Heart right ventricle (tissue), 16 donors: Measurements from ENCODE around the gene ENGASE. TPM values are rescaled to one million over a fixed set of nuclear protein-coding genes. Genes with fewer than 3 reads are reported as not detected.

Source experiments
- ATAC-seq, 8 donors: fragments of 200-7000 bp; cut with Tn5 transposase; one replicate each; pipeline ENCODE4 v1.9.1; 2020; ENCODE audit warnings: mild to moderate bottlenecking in 8 of 8, moderate library complexity in 8 of 8, moderate number of reproducible peaks in 1 of 8
- DNase-seq, 2 donors: peaks; one replicate each; pipeline ENCODE4 v3.0.0-alpha.2; 2020
- H3K27ac ChIP-seq, 10 donors: fragments of 200-600 bp; sonication (generic) in 2 of 10; one replicate each; pipeline versions ENCODE4 v1.5.0 to v1.8.0; 2020 to 2022; ENCODE audit warnings: mild to moderate bottlenecking in 3 of 10
- H3K27me3 ChIP-seq, 7 donors: fragments of 200-600 bp; one replicate each; pipeline ENCODE4 v1.8.0; 2021 to 2022; ENCODE audit warnings: mild to moderate bottlenecking in 2 of 7
- H3K36me3 ChIP-seq, 9 donors: fragments of 200-600 bp; sonication (generic) in 1 of 9; one replicate each; pipeline versions ENCODE4 v1.5.0 to v1.8.0; 2020 to 2022; ENCODE audit warnings: mild to moderate bottlenecking in 2 of 9
- H3K4me1 ChIP-seq, 9 donors: fragments of 200-600 bp; sonication (generic) in 1 of 9; one replicate each; pipeline versions ENCODE4 v1.5.0 to v1.8.0; 2020 to 2022; ENCODE audit warnings: mild to moderate bottlenecking in 4 of 9
- H3K4me3 ChIP-seq, 10 donors: fragments of 200-600 bp; sonication (generic) in 2 of 10; one replicate each; pipeline versions ENCODE4 v1.5.0 to v1.8.0; 2020 to 2022; ENCODE audit warnings: mild to moderate bottlenecking in 7 of 10, moderate library complexity in 2 of 10
- H3K9me3 ChIP-seq, 11 donors: fragments of 200-600 bp in 10 of 11; sonication (generic) in 2 of 11; one replicate each; pipeline versions ENCODE4 v1.5.0 to v1.8.0; 2013 to 2022; ENCODE audit warnings: mild to moderate bottlenecking in 2 of 11, control low read depth in 1 of 11, moderate library complexity in 1 of 11
- WGBS, 2 donors: extraction: QIAGEN DNeasy Blood & Tissue Kit; methylation state at CpG; one replicate each; pipeline ENCODE4 v1.1.7; 2013; ENCODE audit warnings: inconsistent platforms in 1 of 2; 5-methylcytosine and 5-hydroxymethylcytosine counted together
- intact Hi-C, 10 donors: fragments of 100-400 bp; cut with DNase I; formaldehyde crosslinking; loops; one replicate each; pipeline versions ENCODE4 v1.11.1 to v1.14.2; 2022
- polyA plus RNA-seq, 2 donors: library from polyadenylated mRNA; stranded (reverse); fragments of 200-250 nt; gene quantifications; one replicate each; pipeline ENCODE4 v1.2.3, GENCODE V29; 2013
- total RNA-seq, 10 donors: library from RNA; stranded (reverse); fragmentation: NEBNext Ultra II Directional in 3 of 10; extraction: Animal tissue kit (Norgen Biotek cat#: 25700) in 3 of 10; gene quantifications; one replicate each; pipeline versions ENCODE4 v1.2.1 to v1.2.4, GENCODE V29; 2021 to 2023
- TF ChIP-seq, protein P1 (sequence below), 9 donors: fragments of 200-600 bp; sonication (generic) in 2 of 9; IDR thresholded peaks; one replicate each; pipeline versions ENCODE4 v1.5.0 to v1.8.0; 2021 to 2022; ENCODE audit warnings: antibody characterized with exemption in 9 of 9, mild to moderate bottlenecking in 5 of 9, moderate library complexity in 1 of 9
- donor health status: Arrhythmogenic right ventricular cardiomyopathy.
- donor health status: ischemic (EF 13 %, LVEDD 7.1; RV severe dilation, severe dysfunction).
- donor health status: healthy with polysubstance abuse.
- donor health status: DM: no; HTN: yes; CAD: no.
- donor health status: DM: no; HTN: no; CAD: no.
- donor health status: ischemic (EF 25% LVEDD 6.9; RV normal size, moderate dysfunction).
- donor health status: ischemic (EF 25% LVEDD 5.7; RV mildly dilated, moderate dysfunction).
- donor health status: healthy.
- donor health status: DM: yes; HTN: yes; CAD: no.
- donor health status: Ischemic cardiomyopathy.
- donor health status: ischemic (EF 35%, LVEDD 5.7; RV mildly dilated, moderate dysfunction).
- donor health status: nonischemic (EF 11% LVEDD 7.7; RV severe dilation, severe dysfunction).
- donor health status: DM: yes; HTN: yes; CAD: no.
- donor health status: PGD.
- donor health status: ischemic (EF 29% LVEDD 5.4; RV normal size, mild dysfunction).
- donor health status: nonischemic (EF 23%, LVEDD 6.1; RV moderate dilation, normal function).

ENGASE gene
- total and polyA plus RNA-seq, 12 donors = 9.7 to 54.1 (median 26.6) TPM

DNA sequence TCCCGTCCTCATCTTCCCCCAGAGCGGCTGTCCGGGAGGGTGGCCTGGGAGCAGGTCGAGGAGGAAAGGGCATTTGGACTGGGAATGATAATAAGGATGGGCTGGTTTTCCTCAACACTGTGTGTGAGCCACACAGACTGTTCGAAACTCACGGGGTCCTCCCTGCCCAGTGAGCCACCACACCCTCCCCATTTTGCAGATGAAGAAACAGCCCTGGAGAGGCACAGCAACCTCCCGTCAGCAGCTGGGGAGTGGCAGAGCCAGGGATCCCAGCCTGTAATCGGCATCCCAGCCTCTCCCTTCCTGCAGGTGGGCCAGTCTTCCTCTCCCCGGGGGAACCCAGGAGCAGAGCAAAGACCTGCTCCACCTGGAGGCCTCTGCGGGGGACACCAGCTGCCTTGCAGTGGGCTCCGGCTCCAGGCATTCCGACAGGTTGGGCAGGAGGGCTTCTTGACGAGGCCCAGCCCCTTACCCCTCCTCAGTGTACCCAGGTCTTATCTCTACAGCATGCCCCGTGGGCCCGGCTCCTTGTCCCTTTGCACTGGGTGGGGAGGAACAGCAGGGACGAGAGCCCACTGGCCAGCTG, 23.8 kb downstream of the ENGASE start:
- intact Hi-C loops = loop anchor here in 2 of 10 donors (5.0 to 10.0 kb wide), 2 partner anchors 279 to 606 kb away; no protein-coding TSS in a partner anchor
- Histone ChIP-seq H3K27ac (no peak overlapping the region), H3K9me3 (no peaks in the 10 kb centered on the region), H3K4me1 (no peaks in the 10 kb centered on the region), H3K4me3 (no peak overlapping the region), H3K27me3 (peaks cover 38 to 100% (median 97%) of the 10 kb centered on the region in 7 donors), H3K36me3 (no peaks in the 10 kb centered on the region)
- DNase-seq (no peak), ATAC-seq (no peak)
- TF ChIP-seq, protein P1, sequence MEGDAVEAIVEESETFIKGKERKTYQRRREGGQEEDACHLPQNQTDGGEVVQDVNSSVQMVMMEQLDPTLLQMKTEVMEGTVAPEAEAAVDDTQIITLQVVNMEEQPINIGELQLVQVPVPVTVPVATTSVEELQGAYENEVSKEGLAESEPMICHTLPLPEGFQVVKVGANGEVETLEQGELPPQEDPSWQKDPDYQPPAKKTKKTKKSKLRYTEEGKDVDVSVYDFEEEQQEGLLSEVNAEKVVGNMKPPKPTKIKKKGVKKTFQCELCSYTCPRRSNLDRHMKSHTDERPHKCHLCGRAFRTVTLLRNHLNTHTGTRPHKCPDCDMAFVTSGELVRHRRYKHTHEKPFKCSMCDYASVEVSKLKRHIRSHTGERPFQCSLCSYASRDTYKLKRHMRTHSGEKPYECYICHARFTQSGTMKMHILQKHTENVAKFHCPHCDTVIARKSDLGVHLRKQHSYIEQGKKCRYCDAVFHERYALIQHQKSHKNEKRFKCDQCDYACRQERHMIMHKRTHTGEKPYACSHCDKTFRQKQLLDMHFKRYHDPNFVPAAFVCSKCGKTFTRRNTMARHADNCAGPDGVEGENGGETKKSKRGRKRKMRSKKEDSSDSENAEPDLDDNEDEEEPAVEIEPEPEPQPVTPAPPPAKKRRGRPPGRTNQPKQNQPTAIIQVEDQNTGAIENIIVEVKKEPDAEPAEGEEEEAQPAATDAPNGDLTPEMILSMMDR (IDR thresholded peaks at IDR 0.05) = no peak
- WGBS, 2 donors = 26 to 29% methylated on average over 16 of the region's 16 CpGs

DNA sequence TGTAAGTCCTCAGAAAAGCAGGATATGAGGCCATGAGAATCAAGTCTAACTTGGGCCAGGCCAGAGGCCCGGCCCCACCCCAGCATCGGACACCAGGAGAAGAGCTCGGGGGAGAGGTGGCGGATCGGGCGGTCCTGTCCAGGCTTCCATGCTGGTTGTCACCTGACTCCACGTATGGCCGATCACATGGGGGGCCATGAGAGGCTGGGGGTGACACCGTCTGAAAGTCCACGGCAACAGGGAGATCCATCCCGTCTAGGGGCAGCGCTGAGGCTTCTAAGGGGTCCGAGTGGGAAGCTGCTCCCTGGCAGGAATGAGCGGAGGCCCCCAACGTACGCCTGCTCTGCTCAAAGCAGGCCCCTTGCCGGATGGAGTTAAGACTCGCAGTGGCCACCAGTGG, 25.8 kb downstream of the ENGASE start:
- TF ChIP-seq, protein P1 (IDR thresholded peaks at IDR 0.05) = no peak
- DNase-seq (no peak), ATAC-seq (no peak)
- Histone ChIP-seq H3K27ac (no peak overlapping the region), H3K4me1 (no peaks in the 10 kb centered on the region), H3K36me3 (no peaks in the 10 kb centered on the region), H3K27me3 (peaks cover 39 to 98% (median 97%) of the 10 kb centered on the region in 7 donors), H3K9me3 (no peaks in the 10 kb centered on the region), H3K4me3 (no peak overlapping the region)
- intact Hi-C loops = loop anchor here in 1 of 10 donors (10.0 kb wide), 1 partner anchor 604 kb away; no protein-coding TSS in a partner anchor
- WGBS, 2 donors = 74 to 75% methylated on average over 18 of the region's 18 CpGs

DNA sequence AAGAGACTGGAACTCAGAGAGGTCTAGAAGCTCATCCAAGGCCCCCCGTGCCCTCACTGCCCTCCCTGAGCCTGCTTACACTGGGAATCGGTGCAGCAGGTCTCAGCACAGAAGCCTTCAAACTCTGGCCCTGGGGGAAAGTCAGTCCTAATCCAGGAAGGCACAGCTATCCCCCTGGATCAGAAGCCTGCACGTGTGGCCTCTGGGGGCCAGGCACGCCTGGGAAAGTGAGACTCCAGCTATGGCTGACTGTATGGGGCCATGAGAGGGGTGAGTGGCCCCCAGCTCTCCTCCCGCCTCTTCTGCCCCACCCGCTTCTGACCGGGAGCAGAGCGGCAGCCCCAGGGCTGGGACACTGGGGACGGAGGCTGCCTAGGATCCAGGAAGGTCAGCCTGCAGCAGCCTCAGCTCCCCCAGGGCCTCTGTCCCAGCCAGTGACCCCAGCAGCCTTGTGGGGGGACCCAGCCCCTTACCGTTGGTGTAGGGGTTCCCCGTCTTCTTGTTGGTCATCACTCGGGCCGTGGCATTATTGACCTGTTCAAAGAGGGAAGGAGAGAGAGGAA, 26.6 kb downstream of the ENGASE start:
- Histone ChIP-seq H3K27ac (no peak overlapping the region), H3K4me1 (no peaks in the 10 kb centered on the region), H3K27me3 (peaks cover 35 to 93% (median 90%) of the 10 kb centered on the region in 7 donors), H3K4me3 (no peak overlapping the region), H3K36me3 (no peaks in the 10 kb centered on the region), H3K9me3 (no peaks in the 10 kb centered on the region)
- intact Hi-C loops = loop anchor here in 1 of 10 donors (10.0 kb wide), 1 partner anchor 604 kb away; no protein-coding TSS in a partner anchor
- no peak for ATAC-seq
- no peak for DNase-seq
- 36 to 45% methylated on average over 12 to 13 of the region's 13 CpGs for WGBS, 2 donors
- TF ChIP-seq, protein P1 (IDR thresholded peaks at IDR 0.05) = no peak

DNA sequence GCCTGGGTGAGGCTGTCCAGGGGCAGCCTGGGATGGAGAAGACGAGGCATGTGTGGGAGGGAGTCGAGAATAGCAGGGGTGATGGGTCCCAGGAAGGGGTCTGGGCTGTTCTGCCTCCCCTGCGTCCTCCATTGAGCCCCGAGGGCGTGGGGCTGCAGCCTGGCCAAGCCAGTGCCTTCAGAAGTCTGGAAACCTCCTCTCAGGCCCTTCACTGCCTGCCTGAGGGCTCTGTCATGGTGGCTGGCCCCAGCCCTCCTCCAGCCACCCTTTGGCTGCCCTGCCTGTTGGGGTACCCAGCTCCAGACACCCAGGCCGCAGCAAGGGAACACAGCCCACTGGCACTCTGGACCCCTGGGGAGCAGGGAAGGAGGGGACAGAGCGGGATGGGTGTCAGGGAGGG, 27.6 kb downstream of the ENGASE start:
- Histone ChIP-seq H3K27me3 (peaks cover 24 to 85% (median 80%) of the 10 kb centered on the region in 7 donors), H3K4me3 (no peak overlapping the region), H3K4me1 (no peaks in the 10 kb centered on the region), H3K36me3 (no peaks in the 10 kb centered on the region), H3K27ac (no peak overlapping the region), H3K9me3 (no peaks in the 10 kb centered on the region)
- 84 to 90% methylated on average over 7 of the region's 7 CpGs for WGBS, 2 donors
- DNase-seq (no peak), ATAC-seq (no peak)
- intact Hi-C loops = loop anchor here in 1 of 10 donors (10.0 kb wide), 1 partner anchor 603 kb away; no protein-coding TSS in a partner anchor
- TF ChIP-seq, protein P1 (IDR thresholded peaks at IDR 0.05) = no peak
